Stomach (tissue), 9 donors: Measurements from ENCODE around the gene RIOK2. TPM values are rescaled to one million over a fixed set of nuclear protein-coding genes. Genes with fewer than 3 reads are reported as not detected.
A peak's percentile ranks its signal among the peaks of the same experiment; 100 is the strongest.

Experiments used
- DNase-seq, 2 donors: peaks; one replicate each; pipeline versions ENCODE4 v3.0.0 to v3.0.0-alpha.2; 2013 to 2019
- H3K27ac ChIP-seq, 5 donors: fragments of 200-600 bp in 4 of 5; sonication (generic) in 4 of 5; one replicate each; pipeline ENCODE4 v1.5.1; 2013 to 2019; ENCODE audit warnings: mild to moderate bottlenecking in 1 of 5, moderate library complexity in 1 of 5
- H3K27me3 ChIP-seq, 3 donors: fragments of 200-600 bp; sonication (generic); one replicate each; pipeline ENCODE4 v1.5.1; 2017 to 2019; ENCODE audit warnings: mixed run types in 1 of 3
- H3K36me3 ChIP-seq, 4 donors: fragments of 200-600 bp; sonication (generic); 1 replicate in 3 of 4; 2 replicates in 1 of 4; pipeline ENCODE4 v1.5.1; 2016 to 2019
- H3K4me1 ChIP-seq, 4 donors: fragments of 200-600 bp; sonication (generic); one replicate each; pipeline ENCODE4 v1.5.1; 2016 to 2019
- H3K4me3 ChIP-seq, 4 donors: fragments of 200-600 bp; sonication (generic) in 3 of 4; one replicate each; pipeline ENCODE4 v1.5.1; 2016 to 2019; ENCODE audit warnings: mild to moderate bottlenecking in 1 of 4
- H3K9me3 ChIP-seq, 4 donors: fragments of 200-600 bp; sonication (generic); one replicate each; pipeline ENCODE4 v1.5.1; 2016 to 2019
- CTCF ChIP-seq, 7 experiments: fragments of 450-650 bp in 4 of 7; fragments of 200-600 bp in 3 of 7; sonication (generic) in 3 of 7; IDR thresholded peaks; one replicate each; pipeline ENCODE4 v1.5.1; 2016 to 2019; ENCODE audit warnings: antibody characterized with exemption in 7 of 7, control low read depth in 2 of 7, mild to moderate bottlenecking in 1 of 7
- EP300 ChIP-seq: sonication (generic); formaldehyde crosslinking; IDR thresholded peaks from one replicate; pipeline ENCODE4 v1.6.1; 2017; ENCODE audit warnings: antibody characterized with exemption
- POLR2A ChIP-seq, 4 donors: fragments of 450-650 bp; IDR thresholded peaks; one replicate each; pipeline ENCODE4 v1.6.1; 2016; ENCODE audit warnings: antibody characterized with exemption in 4 of 4, control low read depth in 2 of 4, mild to moderate bottlenecking in 1 of 4, moderate library complexity in 1 of 4
- POLR2AphosphoS5 ChIP-seq, 3 donors: sonication (generic); formaldehyde crosslinking; IDR thresholded peaks; one replicate each; pipeline ENCODE4 v1.6.1; 2016; ENCODE audit warnings: antibody characterized with exemption in 3 of 3
- WGBS, 5 donors: extraction: QIAGEN DNeasy Blood & Tissue Kit in 3 of 5; methylation state at CpG; one replicate each; pipeline versions ENCODE4 v1.1.5 to v1.1.7; 2013 to 2018; 5-methylcytosine and 5-hydroxymethylcytosine counted together
- intact Hi-C: fragments of 100-400 bp; cut with DNase I; formaldehyde crosslinking; loops from one replicate; pipeline ENCODE4 v1.15.1; 2023; ENCODE audit warnings: low total_unique reads
- polyA plus RNA-seq, 3 donors: library from polyadenylated mRNA; stranded (reverse); fragments of 200-250 nt; gene quantifications; one replicate each; pipeline ENCODE4 v1.2.3, GENCODE V29; 2013
- total RNA-seq, 5 donors: library from RNA; depleted of rRNA; stranded (reverse); fragments of >200 nt; gene quantifications; one replicate each; pipeline versions ENCODE4 v1.1.0 to v1.2.3, GENCODE V29; 2014 to 2016
- donor health status: healthy with polysubstance abuse.
- donor health status: Bipolar disorder and iron deficiency.
- donor health status: healthy.

RIOK2 gene
- total and polyA plus RNA-seq, 8 donors: 1.2 to 42.2 (median 11.1) TPM

- Histone ChIP-seq H3K27me3 (no peaks in the 10 kb centered on the region), H3K4me1 (peaks cover 0 to 28% (median 12%) of the 10 kb centered on the region in 4 donors), H3K4me3 (no peak overlapping the region), H3K36me3 (peaks cover 14 to 90% (median 78%) of the 10 kb centered on the region in 4 donors), H3K27ac (no peak overlapping the region), H3K9me3 (peaks cover 0 to 4% (median 1%) of the 10 kb centered on the region in 4 donors)
- intact Hi-C loops: loop anchor here (5.0 kb wide), 2 partner anchors 296 to 411 kb away; no protein-coding TSS in a partner anchor
- peak in 4 of 7 experiments; percentile 42 to 60 (median 50) for TF ChIP-seq CTCF (IDR thresholded peaks at IDR 0.05)
- no peak for TF ChIP-seq POLR2AphosphoS5 (IDR thresholded peaks at IDR 0.05)
- TF ChIP-seq EP300: no peak
- no peak for TF ChIP-seq POLR2A (IDR thresholded peaks at IDR 0.05)
- DNase-seq: peak in 1 of 2 donors; percentile 33
Measured at GRCh38 chr5:97163360-97163764, 19.7 kb downstream of the RIOK2 start.

GRCh38 chr5:97162045-97162444, 21.0 kb downstream of the RIOK2 start:
- intact Hi-C loops: loop anchor here (5.0 kb wide), 2 partner anchors 295 to 410 kb away; no protein-coding TSS in a partner anchor
- TF ChIP-seq POLR2AphosphoS5 (IDR thresholded peaks at IDR 0.05): no peak
- no peak for TF ChIP-seq EP300
- peak in 5 of 7 experiments; percentile 74 to 88 (median 82) for TF ChIP-seq CTCF (IDR thresholded peaks at IDR 0.05)
- no peak for TF ChIP-seq POLR2A (IDR thresholded peaks at IDR 0.05)
- peaks cover 0 to 23% (median 8%) of the 10 kb centered on the region in 4 donors for H3K4me1 ChIP-seq
- H3K9me3 ChIP-seq: peaks cover 0 to 17% (median 13%) of the 10 kb centered on the region in 4 donors
- no peak overlapping the region for H3K4me3 ChIP-seq
- no peak overlapping the region for H3K27ac ChIP-seq
- DNase-seq: peak; percentile 60 to 92
- H3K27me3 ChIP-seq: no peaks in the 10 kb centered on the region
- WGBS, 5 donors: 20 to 29% (median 28%) methylated on average over 4 of the region's 4 CpGs
- peaks cover 14 to 77% (median 65%) of the 10 kb centered on the region in 4 donors for H3K36me3 ChIP-seq

GRCh38 chr5:97157689-97158088, 25.4 kb downstream of the RIOK2 start:
- H3K27me3 ChIP-seq: no peaks in the 10 kb centered on the region
- H3K36me3 ChIP-seq: peaks cover 5 to 40% (median 29%) of the 10 kb centered on the region in 4 donors
- H3K27ac ChIP-seq: no peak overlapping the region
- H3K4me1 ChIP-seq: no peaks in the 10 kb centered on the region
- no peak for DNase-seq
- peaks cover 0 to 23% (median 14%) of the 10 kb centered on the region in 4 donors for H3K9me3 ChIP-seq
- H3K4me3 ChIP-seq: no peak overlapping the region
- no peak for TF ChIP-seq POLR2A (IDR thresholded peaks at IDR 0.05)
- no peak for TF ChIP-seq EP300
- no peak for TF ChIP-seq POLR2AphosphoS5 (IDR thresholded peaks at IDR 0.05)
- TF ChIP-seq CTCF (IDR thresholded peaks at IDR 0.05): no peak
- 93 to 99% (median 98%) methylated on average over 2 of the region's 2 CpGs for WGBS, 5 donors
- intact Hi-C loops: no loop called here

DNA sequence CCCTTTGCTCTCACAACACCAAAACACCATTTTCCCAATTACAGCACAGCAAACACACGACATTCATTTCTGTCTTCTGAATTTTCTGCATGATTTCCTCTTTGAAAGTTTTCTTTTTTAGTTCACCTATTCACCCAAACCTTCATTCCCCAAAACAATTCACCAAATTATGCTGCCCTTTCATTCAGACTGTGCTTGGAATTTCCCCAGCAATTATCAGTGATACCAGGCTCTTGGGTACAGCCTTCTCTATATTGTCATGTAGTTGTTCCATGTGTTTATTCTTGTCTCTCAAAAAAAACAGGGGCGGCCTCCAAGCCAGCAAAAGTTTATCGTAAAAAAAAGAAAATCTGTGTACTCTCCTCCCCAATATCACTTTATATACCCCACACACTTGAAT, 31.7 kb downstream of the RIOK2 start:
- no peaks in the 10 kb centered on the region for H3K4me1 ChIP-seq
- WGBS, 5 donors: 85 to 92% (median 90%) methylated on average over 3 of the region's 3 CpGs
- H3K27me3 ChIP-seq: no peaks in the 10 kb centered on the region
- H3K9me3 ChIP-seq: no peaks in the 10 kb centered on the region
- H3K27ac ChIP-seq: no peak overlapping the region
- no peaks in the 10 kb centered on the region for H3K36me3 ChIP-seq
- intact Hi-C loops: no loop called here
- TF ChIP-seq CTCF (IDR thresholded peaks at IDR 0.05): no peak
- TF ChIP-seq EP300: no peak
- TF ChIP-seq POLR2A (IDR thresholded peaks at IDR 0.05): no peak
- H3K4me3 ChIP-seq: no peak overlapping the region
- DNase-seq: no peak
